ENCODE data around the gene KIF1B. TPM values are rescaled to one million over a fixed set of nuclear protein-coding genes. Genes with fewer than 3 reads are reported as not detected.

Gene KIF1B
- total and polyA plus RNA-seq, 4 donors = 8.4 to 40.9 (median 8.9) TPM

GRCh38 chr1:10398278-10398733 lies 187.9 kb downstream of the KIF1B start:
- Histone ChIP-seq H3K4me3 (ENCODE audit: low read depth in 1 of 3, low read length in 3 of 3) (peak overlapping the region; percentile 71 to 87 (median 79)), H3K36me3 (ENCODE audit: control insufficient read depth in 4 of 4, insufficient read depth in 3 of 4, low read depth in 1 of 4, low read length in 3 of 4) (peaks cover 2 to 6% (median 5%) of the 10 kb centered on the region in 4 donors), H3K9ac (ENCODE audit: low read depth in 1 of 2, low read length in 2 of 2) (peak overlapping the region in 1 of 2 donors; percentile 52), H3K27ac (ENCODE audit: low read depth in 1 of 2, low read length in 2 of 2) (peak overlapping the region; percentile 77 to 82), H3K9me3 (ENCODE audit: control insufficient read depth in 4 of 4, low read length in 3 of 4) (no peaks in the 10 kb centered on the region), H3K4me1 (ENCODE audit: control insufficient read depth in 4 of 4, insufficient read depth in 4 of 4, low read length in 3 of 4) (peaks cover 3 to 26% (median 18%) of the 10 kb centered on the region in 4 donors), H3K27me3 (ENCODE audit: control insufficient read depth in 4 of 4, insufficient read depth in 4 of 4, low read length in 3 of 4) (no peaks in the 10 kb centered on the region)
- WGBS = 1% methylated on average over 34 of the region's 34 CpGs
- no peak for DNase-seq (ENCODE audit: low spot score)
- TF ChIP-seq JUND (IDR thresholded peaks at IDR 0.05) = no peak
- TF ChIP-seq NR2F2 (IDR thresholded peaks at IDR 0.05) = no peak
- TF ChIP-seq ATF3 (IDR thresholded peaks at IDR 0.05) = no peak
- TF ChIP-seq FOXA1 (IDR thresholded peaks at IDR 0.05) = no peak
- TF ChIP-seq HNF4A (conservative IDR thresholded peaks at IDR 0.05) = no peak
- TF ChIP-seq FOXA2 (IDR thresholded peaks at IDR 0.05) = no peak
- TF ChIP-seq ZBTB33 (IDR thresholded peaks at IDR 0.05) = no peak
- no peak for TF ChIP-seq HNF4G (IDR thresholded peaks at IDR 0.05)
- TF ChIP-seq REST (IDR thresholded peaks at IDR 0.05) = no peak
- no peak for TF ChIP-seq GABPA (IDR thresholded peaks at IDR 0.05 in 1 of 2, conservative IDR thresholded peaks at IDR 0.05 in 1 of 2)
- no peak for TF ChIP-seq CTCF (IDR thresholded peaks at IDR 0.05; ENCODE audit: low read depth, low read length, missing input control)
- TF ChIP-seq SP1 (IDR thresholded peaks at IDR 0.05) = no peak
- TF ChIP-seq, protein P1, sequence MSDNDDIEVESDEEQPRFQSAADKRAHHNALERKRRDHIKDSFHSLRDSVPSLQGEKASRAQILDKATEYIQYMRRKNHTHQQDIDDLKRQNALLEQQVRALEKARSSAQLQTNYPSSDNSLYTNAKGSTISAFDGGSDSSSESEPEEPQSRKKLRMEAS (IDR thresholded peaks at IDR 0.05) = no peak
- no peak for TF ChIP-seq TAF1 (conservative IDR thresholded peaks at IDR 0.05)
- TF ChIP-seq RAD21 (IDR thresholded peaks at IDR 0.05) = no peak
- no peak for TF ChIP-seq YY1 (IDR thresholded peaks at IDR 0.05)
- TF ChIP-seq EGR1 (IDR thresholded peaks at IDR 0.05; ENCODE audit: low read depth in 2 of 2) = no peak
- TF ChIP-seq RXRA (IDR thresholded peaks at IDR 0.05) = no peak

Data from liver (tissue), 9 donors.